ENCODE results near the gene TDRD12.

Gene TDRD12

GRCh38 chr19:32817569-32818476 is 98.3 kb downstream of the TDRD12 start:
- no peak overlapping the region for H3K4ac ChIP-seq (ENCODE audit: low read depth in 1 of 2, low read length in 2 of 2)
- H2BK5ac ChIP-seq (ENCODE audit: low read depth, low read length, poor library complexity, severe bottlenecking): no peak overlapping the region
- no peak overlapping the region for H3K4me3 ChIP-seq (ENCODE audit: insufficient read depth in 1 of 2, low read depth in 1 of 2, low read length in 2 of 2)
- no peak overlapping the region for H3K23ac ChIP-seq (ENCODE audit: low read length in 2 of 2)
- no peak overlapping the region for H4K91ac ChIP-seq (ENCODE audit: low read length)
- H4K8ac ChIP-seq (ENCODE audit: low read length): no peak overlapping the region
- no peak for DNase-seq
- H3K4me2 ChIP-seq (ENCODE audit: low read length, poor library complexity, severe bottlenecking): no peak overlapping the region
- H2AK5ac ChIP-seq (ENCODE audit: low read length, severe bottlenecking): no peak overlapping the region
- H3K14ac ChIP-seq (ENCODE audit: low read length in 2 of 2): no peak overlapping the region
- 78% methylated on average over 17 of the region's 17 CpGs for WGBS
- no peaks in the 10 kb centered on the region for H3K9me3 ChIP-seq (ENCODE audit: control insufficient read depth, low read length)
- no peak overlapping the region for H2BK120ac ChIP-seq (ENCODE audit: low read depth, low read length)
- no peaks in the 10 kb centered on the region for H3K4me1 ChIP-seq (ENCODE audit: control insufficient read depth, insufficient read depth, low read depth, low read length)
- H3K27me3 ChIP-seq (ENCODE audit: control insufficient read depth in 1 of 2, insufficient read depth in 1 of 2, low read length in 2 of 2): peaks cover 10 to 42% of the 10 kb centered on the region in 2 experiments
- H3K27ac ChIP-seq (ENCODE audit: low read length, poor library complexity, severe bottlenecking): no peak overlapping the region
- no peak overlapping the region for H2BK15ac ChIP-seq (ENCODE audit: low read depth, poor library complexity, severe bottlenecking)
- no peak overlapping the region for H2BK12ac ChIP-seq (ENCODE audit: low read length in 2 of 2)
- no peak overlapping the region for H2AFZ ChIP-seq (ENCODE audit: low read depth, low read length)
- H3K36me3 ChIP-seq (ENCODE audit: control insufficient read depth in 1 of 2, insufficient read depth in 2 of 2, low read depth in 1 of 2, low read length in 2 of 2): no peaks in the 10 kb centered on the region
- H3K9ac ChIP-seq (ENCODE audit: low read length): no peak overlapping the region
- H3K79me1 ChIP-seq (replicated peaks; ENCODE audit: low read length, poor library complexity, severe bottlenecking): no peaks in the 10 kb centered on the region
- no peak overlapping the region for H3K18ac ChIP-seq (ENCODE audit: low read depth in 1 of 2, low read length in 2 of 2)

DNA sequence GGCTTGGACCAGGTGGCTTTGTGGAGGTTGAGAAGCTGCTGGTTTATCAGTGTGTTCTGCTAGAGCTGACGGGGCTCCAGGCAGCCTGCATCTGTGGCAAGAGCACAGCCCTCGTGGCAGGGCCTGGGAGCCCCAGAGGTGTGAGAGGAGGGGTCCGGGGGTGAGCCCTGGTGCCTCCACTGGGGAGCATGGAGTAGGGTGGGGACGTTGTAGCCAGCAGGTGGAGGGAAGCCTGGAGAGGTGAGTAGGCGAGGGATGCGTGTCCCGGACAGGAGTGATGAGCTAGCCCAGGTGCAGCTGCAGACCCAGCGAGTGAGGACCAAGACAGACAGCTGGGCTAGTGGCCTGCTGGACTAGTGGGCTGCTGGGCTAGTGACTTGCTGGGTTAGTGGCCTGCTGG is 99.0 kb downstream of the TDRD12 start:
- no peak overlapping the region for H2BK15ac ChIP-seq (ENCODE audit: low read depth, poor library complexity, severe bottlenecking)
- H3K23ac ChIP-seq (ENCODE audit: low read length in 2 of 2): no peak overlapping the region
- no peaks in the 10 kb centered on the region for H3K79me1 ChIP-seq (replicated peaks; ENCODE audit: low read length, poor library complexity, severe bottlenecking)
- no peak overlapping the region for H4K8ac ChIP-seq (ENCODE audit: low read length)
- no peak overlapping the region for H3K14ac ChIP-seq (ENCODE audit: low read length in 2 of 2)
- H3K27ac ChIP-seq (ENCODE audit: low read length, poor library complexity, severe bottlenecking): no peak overlapping the region
- H3K18ac ChIP-seq (ENCODE audit: low read depth in 1 of 2, low read length in 2 of 2): no peak overlapping the region
- no peak overlapping the region for H2BK120ac ChIP-seq (ENCODE audit: low read depth, low read length)
- H2AK5ac ChIP-seq (ENCODE audit: low read length, severe bottlenecking): no peak overlapping the region
- H3K27me3 ChIP-seq (ENCODE audit: control insufficient read depth in 1 of 2, insufficient read depth in 1 of 2, low read length in 2 of 2): peaks cover 12 to 50% of the 10 kb centered on the region in 2 experiments
- no peak overlapping the region for H3K4ac ChIP-seq (ENCODE audit: low read depth in 1 of 2, low read length in 2 of 2)
- WGBS: 80% methylated on average over 8 of the region's 8 CpGs
- no peak overlapping the region for H3K4me2 ChIP-seq (ENCODE audit: low read length, poor library complexity, severe bottlenecking)
- H2AFZ ChIP-seq (ENCODE audit: low read depth, low read length): no peak overlapping the region
- H4K91ac ChIP-seq (ENCODE audit: low read length): no peak overlapping the region
- DNase-seq: no peak
- H3K4me3 ChIP-seq (ENCODE audit: insufficient read depth in 1 of 2, low read depth in 1 of 2, low read length in 2 of 2): no peak overlapping the region
- H3K36me3 ChIP-seq (ENCODE audit: control insufficient read depth in 1 of 2, insufficient read depth in 2 of 2, low read depth in 1 of 2, low read length in 2 of 2): no peaks in the 10 kb centered on the region
- no peaks in the 10 kb centered on the region for H3K4me1 ChIP-seq (ENCODE audit: control insufficient read depth, insufficient read depth, low read depth, low read length)
- no peak overlapping the region for H3K9ac ChIP-seq (ENCODE audit: low read length)
- H2BK5ac ChIP-seq (ENCODE audit: low read depth, low read length, poor library complexity, severe bottlenecking): no peak overlapping the region
- H3K9me3 ChIP-seq (ENCODE audit: control insufficient read depth, low read length): no peaks in the 10 kb centered on the region
- no peak overlapping the region for H2BK12ac ChIP-seq (ENCODE audit: low read length in 2 of 2)

GRCh38 chr19:32819419-32820400 is 100.1 kb downstream of the TDRD12 start:
- H3K9me3 ChIP-seq (ENCODE audit: control insufficient read depth, low read length): no peaks in the 10 kb centered on the region
- H3K36me3 ChIP-seq (ENCODE audit: control insufficient read depth in 1 of 2, insufficient read depth in 2 of 2, low read depth in 1 of 2, low read length in 2 of 2): no peaks in the 10 kb centered on the region
- H3K27me3 ChIP-seq (ENCODE audit: control insufficient read depth in 1 of 2, insufficient read depth in 1 of 2, low read length in 2 of 2): peaks cover 12 to 57% of the 10 kb centered on the region in 2 experiments
- no peak for DNase-seq
- WGBS: 67% methylated on average over 16 of the region's 17 CpGs
- no peak overlapping the region for H3K14ac ChIP-seq (ENCODE audit: low read length in 2 of 2)
- H2BK5ac ChIP-seq (ENCODE audit: low read depth, low read length, poor library complexity, severe bottlenecking): no peak overlapping the region
- H2BK15ac ChIP-seq (ENCODE audit: low read depth, poor library complexity, severe bottlenecking): no peak overlapping the region
- no peak overlapping the region for H3K4ac ChIP-seq (ENCODE audit: low read depth in 1 of 2, low read length in 2 of 2)
- H3K4me2 ChIP-seq (ENCODE audit: low read length, poor library complexity, severe bottlenecking): no peak overlapping the region
- H3K4me3 ChIP-seq (ENCODE audit: insufficient read depth in 1 of 2, low read depth in 1 of 2, low read length in 2 of 2): no peak overlapping the region
- no peak overlapping the region for H2AK5ac ChIP-seq (ENCODE audit: low read length, severe bottlenecking)
- no peaks in the 10 kb centered on the region for H3K79me1 ChIP-seq (replicated peaks; ENCODE audit: low read length, poor library complexity, severe bottlenecking)
- H4K91ac ChIP-seq (ENCODE audit: low read length): no peak overlapping the region
- no peak overlapping the region for H3K18ac ChIP-seq (ENCODE audit: low read depth in 1 of 2, low read length in 2 of 2)
- peaks cover 2% of the 10 kb centered on the region for H3K4me1 ChIP-seq (ENCODE audit: control insufficient read depth, insufficient read depth, low read depth, low read length)
- no peak overlapping the region for H2AFZ ChIP-seq (ENCODE audit: low read depth, low read length)
- H2BK12ac ChIP-seq (ENCODE audit: low read length in 2 of 2): no peak overlapping the region
- H3K27ac ChIP-seq (ENCODE audit: low read length, poor library complexity, severe bottlenecking): no peak overlapping the region
- no peak overlapping the region for H3K9ac ChIP-seq (ENCODE audit: low read length)
- no peak overlapping the region for H4K8ac ChIP-seq (ENCODE audit: low read length)
- no peak overlapping the region for H2BK120ac ChIP-seq (ENCODE audit: low read depth, low read length)
- H3K23ac ChIP-seq (ENCODE audit: low read length in 2 of 2): no peak overlapping the region

Measured in mesenchymal stem cell (in vitro differentiated cells and primary cell).